ENCODE data around the gene TMEM248.
A peak's percentile ranks its signal among the peaks of the same experiment; 100 is the strongest.
"Not testable (repeated sequence)": the region's sequence is repeated elsewhere in the genome, so short reads cannot be mapped to it uniquely, and the experiment has no call there.

Gene TMEM248

GRCh38 chr7:66952343-66953043 lies 31.5 kb downstream of the TMEM248 start:
- no peak for DNase-seq

GRCh38 chr7:66953044-66953427 lies 32.0 kb downstream of the TMEM248 start:
- no peak for DNase-seq

- DNase-seq, result no peak
Measured at GRCh38 chr7:66957595-66958290, 36.7 kb downstream of the TMEM248 start.

GRCh38 chr7:66958538-66959350 lies 37.7 kb downstream of the TMEM248 start:
- no peak for DNase-seq

GRCh38 chr7:66960192-66960591 lies 39.2 kb downstream of the TMEM248 start:
- DNase-seq, result no peak

GRCh38 chr7:66961096-66961495 lies 40.1 kb downstream of the TMEM248 start:
- DNase-seq, result no peak

- no peak for DNase-seq
Measured at GRCh38 chr7:66964411-66964810, 43.4 kb downstream of the TMEM248 start.

- no peak for DNase-seq
Measured at GRCh38 chr7:66967029-66967428, 46.0 kb downstream of the TMEM248 start.

GRCh38 chr7:66969001-66969400 lies 48.0 kb downstream of the TMEM248 start:
- DNase-seq, result not testable (repeated sequence)

- DNase-seq, result no peak
Measured at GRCh38 chr7:66970310-66970709, 49.3 kb downstream of the TMEM248 start.

- no peak for DNase-seq
Measured at GRCh38 chr7:66974986-66975590, 54.1 kb downstream of the TMEM248 start.

GRCh38 chr7:66978312-66978711 lies 57.3 kb downstream of the TMEM248 start:
- DNase-seq, result not testable (repeated sequence)

GRCh38 chr7:66979013-66979412 lies 58.0 kb downstream of the TMEM248 start:
- not testable (repeated sequence) for DNase-seq

- not testable (repeated sequence) for DNase-seq
Measured at GRCh38 chr7:66980336-66980735, 59.3 kb downstream of the TMEM248 start.

GRCh38 chr7:66989552-66989951 lies 68.5 kb downstream of the TMEM248 start:
- DNase-seq, result not testable (repeated sequence)

- DNase-seq, result not testable (repeated sequence)
Measured at GRCh38 chr7:66994051-66994450, 73.0 kb downstream of the TMEM248 start.

GRCh38 chr7:66994691-66995049 lies 73.6 kb downstream of the TMEM248 start:
- peak; percentile 40 to 56 for DNase-seq

GRCh38 chr7:66995050-66995776 lies 74.2 kb downstream of the TMEM248 start, which contains the start of gene SBDS:
TSS of gene SBDS (minus strand) at chr7:66995586. CDS start at chr7:66995417, 169 bp downstream.
- DNase-seq, result peak; percentile 94 to 95

- DNase-seq, result peak; percentile 98 to 99
Measured at GRCh38 chr7:66996444-66997191, 75.6 kb downstream of the TMEM248 start, which contains the start of gene TYW1. TSS of gene TYW1 (plus strand) at chr7:66996833. CDS start at chr7:66996979, 146 bp downstream.

- not testable (repeated sequence) for DNase-seq
Measured at GRCh38 chr7:67000601-67001258, 79.7 kb downstream of the TMEM248 start.

GRCh38 chr7:67004145-67004544 lies 83.1 kb downstream of the TMEM248 start:
- DNase-seq, result not testable (repeated sequence)
